ENCODE results near the gene AEBP1.

DNA sequence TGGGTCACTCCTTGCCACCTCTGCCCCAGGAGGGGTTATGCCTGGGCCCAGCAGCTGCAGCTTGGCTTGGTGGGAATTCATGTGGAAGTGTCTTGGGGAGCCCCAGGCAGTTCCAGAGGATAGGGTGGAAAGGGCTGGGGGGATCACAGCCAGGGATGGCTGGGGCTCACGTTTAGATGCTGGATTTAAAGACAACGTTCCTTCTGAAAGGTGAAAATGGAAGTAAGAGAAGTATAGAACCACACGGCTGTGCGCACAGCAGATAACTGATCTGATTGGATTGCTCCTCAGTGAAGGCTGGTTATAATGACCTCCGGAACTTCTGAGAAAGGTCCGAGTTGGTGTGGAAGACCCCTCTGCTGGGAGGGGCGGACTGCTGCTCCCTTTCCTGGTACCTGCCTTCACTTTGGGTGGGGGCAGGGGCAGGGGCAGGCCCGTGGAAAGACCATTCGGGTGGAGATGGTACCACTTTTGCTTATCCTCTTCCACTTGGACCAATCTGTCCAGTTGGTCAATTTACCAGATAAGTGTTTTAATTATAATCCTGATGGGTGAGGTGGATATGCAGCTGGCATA is 44.9 kb downstream of the AEBP1 start:
- TF ChIP-seq, protein P1, sequence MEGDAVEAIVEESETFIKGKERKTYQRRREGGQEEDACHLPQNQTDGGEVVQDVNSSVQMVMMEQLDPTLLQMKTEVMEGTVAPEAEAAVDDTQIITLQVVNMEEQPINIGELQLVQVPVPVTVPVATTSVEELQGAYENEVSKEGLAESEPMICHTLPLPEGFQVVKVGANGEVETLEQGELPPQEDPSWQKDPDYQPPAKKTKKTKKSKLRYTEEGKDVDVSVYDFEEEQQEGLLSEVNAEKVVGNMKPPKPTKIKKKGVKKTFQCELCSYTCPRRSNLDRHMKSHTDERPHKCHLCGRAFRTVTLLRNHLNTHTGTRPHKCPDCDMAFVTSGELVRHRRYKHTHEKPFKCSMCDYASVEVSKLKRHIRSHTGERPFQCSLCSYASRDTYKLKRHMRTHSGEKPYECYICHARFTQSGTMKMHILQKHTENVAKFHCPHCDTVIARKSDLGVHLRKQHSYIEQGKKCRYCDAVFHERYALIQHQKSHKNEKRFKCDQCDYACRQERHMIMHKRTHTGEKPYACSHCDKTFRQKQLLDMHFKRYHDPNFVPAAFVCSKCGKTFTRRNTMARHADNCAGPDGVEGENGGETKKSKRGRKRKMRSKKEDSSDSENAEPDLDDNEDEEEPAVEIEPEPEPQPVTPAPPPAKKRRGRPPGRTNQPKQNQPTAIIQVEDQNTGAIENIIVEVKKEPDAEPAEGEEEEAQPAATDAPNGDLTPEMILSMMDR (IDR thresholded peaks at IDR 0.05) = no peak
- TF ChIP-seq POLR2A (IDR thresholded peaks at IDR 0.05) = no peak
